A549 (cell line): ENCODE measurements around the gene GFOD2. TPM values are rescaled to one million over a fixed set of nuclear protein-coding genes. Genes with fewer than 3 reads are reported as not detected.

Experiments
- ATAC-seq, 2 experiments: fragments of 200-7000 bp in 1 of 2; fragments of >200 bp in 1 of 2; cut with Nextera tagmentation in 1 of 2; cut with Tn5 transposase in 1 of 2; 3 replicates each; pipeline versions ENCODE4 v1.8.0 to v1.9.1; 2018 to 2020; ENCODE audit warnings: mild to moderate bottlenecking in 1 of 2, moderate library complexity in 1 of 2
- CTCF ChIA-PET: fragments of 300-600 bp; sonication (Branson Sonifier 250); formaldehyde crosslinking; extraction: SDS; loops from one replicate; lab custom pipeline; 2021; ENCODE audit warnings: antibody characterized with exemption, inconsistent platforms; lab: Yijun Ruan, JAX
- POLR2A ChIA-PET: fragments of 350-600 bp; formaldehyde crosslinking; extraction: SDS; loops from one replicate; lab custom pipeline; 2021; ENCODE audit warnings: antibody characterized with exemption, inconsistent platforms; lab: Yijun Ruan, JAX
- DNase-seq, 2 experiments: peaks; one replicate each; pipeline versions ENCODE4 v3.0.0 to v3.0.0-alpha.2; 2011 to 2016; ENCODE audit warnings: low read depth in 1 of 2, low spot score in 1 of 2
- FAIRE-seq: peaks from 2 replicates; lab custom pipeline; 2011; peaks lifted over from hg19 to GRCh38; lab: Jason Lieb, UNC
- H3K27ac ChIP-seq, 2 experiments: fragments of >200 bp; sonication (Bioruptor Twin); formaldehyde crosslinking; 3 replicates each; pipeline ENCODE4 v1.5.1; 2016 to 2017
- H3K4me1 ChIP-seq: fragments of >200 bp; sonication (Bioruptor Twin); formaldehyde crosslinking; 3 replicates; pipeline ENCODE4 v1.6.1; 2016
- H3K4me2 ChIP-seq: fragments of >200 bp; sonication (Bioruptor Twin); formaldehyde crosslinking; 3 replicates; pipeline ENCODE4 v1.6.1; 2016
- H3K4me3 ChIP-seq: fragments of >200 bp; sonication (Bioruptor Twin); formaldehyde crosslinking; 3 replicates; pipeline ENCODE4 v1.5.1; 2016
- H3K9me3 ChIP-seq: fragments of >200 bp; sonication (Bioruptor Twin); formaldehyde crosslinking; 3 replicates; pipeline ENCODE4 v1.6.1; 2016
- BHLHE40 ChIP-seq: IDR thresholded peaks from 2 replicates; pipeline ENCODE4 v1.6.1; 2012; ENCODE audit warnings: low read depth, low read length, inconsistent platforms
- CEBPB ChIP-seq, 2 experiments: fragments of >200 bp in 1 of 2; sonication (Bioruptor Twin) in 1 of 2; formaldehyde crosslinking in 1 of 2; IDR thresholded peaks; 2 replicates each; pipeline ENCODE4 v1.6.1; 2012 to 2016
- CHD4 ChIP-seq: fragments of 200-600 bp; sonication (generic); IDR thresholded peaks from 2 replicates; pipeline ENCODE4 v1.6.1; 2016; ENCODE audit warnings: antibody characterized with exemption, mild to moderate bottlenecking, borderline replicate concordance
- CTCF ChIP-seq: fragments of >200 bp; sonication (Bioruptor Twin); formaldehyde crosslinking; IDR thresholded peaks from 3 replicates; pipeline ENCODE4 v1.5.1; 2016
- E2F6 ChIP-seq: IDR thresholded peaks from 2 replicates; pipeline ENCODE4 v1.6.1; 2012; ENCODE audit warnings: low read depth, borderline replicate concordance
- EHMT2 ChIP-seq: fragments of 200-600 bp; sonication (generic); IDR thresholded peaks from 2 replicates; pipeline ENCODE4 v1.6.1; 2016; ENCODE audit warnings: antibody characterized with exemption, low read depth, mild to moderate bottlenecking, moderate library complexity
- FOSB ChIP-seq: fragments of 250-450 bp; sonication (Bioruptor Pico); IDR thresholded peaks from 2 replicates; pipeline ENCODE4 v1.5.0; 2020; ENCODE audit warnings: mild to moderate bottlenecking, moderate library complexity
- GATA3 ChIP-seq: IDR thresholded peaks from 2 replicates; pipeline ENCODE4 v1.6.1; 2012; ENCODE audit warnings: borderline replicate concordance
- HES2 ChIP-seq: fragments of >200 bp; sonication (Bioruptor Twin); formaldehyde crosslinking; IDR thresholded peaks from 2 replicates; pipeline ENCODE4 v1.6.1; 2016
- HOXA7 ChIP-seq: fragments of 250-450 bp; sonication (Bioruptor Pico); IDR thresholded peaks from 2 replicates; pipeline ENCODE4 v1.5.0; 2020; ENCODE audit warnings: mild to moderate bottlenecking, moderate library complexity
- HOXB13 ChIP-seq: fragments of 250-450 bp; sonication (Bioruptor Pico); IDR thresholded peaks from 2 replicates; pipeline ENCODE4 v1.5.0; 2020; ENCODE audit warnings: low read depth, mild to moderate bottlenecking, moderate library complexity
- JUN ChIP-seq, 2 experiments: fragments of >200 bp; sonication (Bioruptor Twin); formaldehyde crosslinking; IDR thresholded peaks; 2 replicates in 1 of 2; 3 replicates in 1 of 2; pipeline ENCODE4 v1.6.1; 2016 to 2017
- JUNB ChIP-seq: fragments of >200 bp; sonication (Bioruptor Twin); formaldehyde crosslinking; IDR thresholded peaks from 2 replicates; pipeline ENCODE4 v1.6.1; 2016
- MAFK ChIP-seq: fragments of 450-650 bp; IDR thresholded peaks from 2 replicates; pipeline ENCODE4 v1.6.1; 2014; ENCODE audit not compliant: partially characterized antibody
- MAX ChIP-seq: IDR thresholded peaks from 2 replicates; pipeline ENCODE4 v1.6.1; 2012
- MAZ ChIP-seq: fragments of 150-350 bp; IDR thresholded peaks from 2 replicates; pipeline ENCODE4 v1.6.1; 2014; ENCODE audit warnings: antibody characterized with exemption, low read depth, low read length, borderline replicate concordance
- NR3C1 ChIP-seq: fragments of >200 bp; sonication (Bioruptor Twin); formaldehyde crosslinking; IDR thresholded peaks from 3 replicates; pipeline ENCODE4 v1.6.1; 2017
- PBX3 ChIP-seq: IDR thresholded peaks from 2 replicates; pipeline ENCODE4 v1.6.1; 2012
- POLR2AphosphoS2 ChIP-seq: conservative IDR thresholded peaks from 2 replicates; pipeline ENCODE4 v1.6.1; 2012; ENCODE audit warnings: low read length, improper control_type of control experiment, inconsistent platforms
- RAD21 ChIP-seq, 2 experiments: fragments of >200 bp in 1 of 2; sonication (Bioruptor Twin) in 1 of 2; formaldehyde crosslinking in 1 of 2; IDR thresholded peaks in 1 of 2; conservative IDR thresholded peaks in 1 of 2; 2 replicates in 1 of 2; 3 replicates in 1 of 2; pipeline ENCODE4 v1.6.1; 2012 to 2018; ENCODE audit warnings: inconsistent platforms in 1 of 2
- RCOR1 ChIP-seq: fragments of 150-350 bp; IDR thresholded peaks from 2 replicates; pipeline ENCODE4 v1.6.1; 2014; ENCODE audit warnings: antibody characterized with exemption, low read length, low read depth
- RNF2 ChIP-seq: fragments of 200-600 bp; sonication (generic); IDR thresholded peaks from 2 replicates; pipeline ENCODE4 v1.6.1; 2016; ENCODE audit warnings: low read depth, mild to moderate bottlenecking, antibody characterized with exemption, moderate library complexity, borderline replicate concordance
- SREBF2 ChIP-seq: fragments of 450-650 bp; IDR thresholded peaks from 2 replicates; pipeline ENCODE4 v1.6.1; 2014; ENCODE audit warnings: mild to moderate bottlenecking, moderate library complexity
- TP53 ChIP-seq: fragments of 250-450 bp; sonication (Bioruptor Pico); IDR thresholded peaks from 2 replicates; pipeline ENCODE4 v1.5.0; 2021; ENCODE audit warnings: mild to moderate bottlenecking, moderate library complexity
- USF2 ChIP-seq: fragments of 450-650 bp; IDR thresholded peaks from 2 replicates; pipeline ENCODE4 v1.6.1; 2014; ENCODE audit warnings: antibody characterized with exemption
- ZFP36 ChIP-seq: fragments of 450-650 bp; IDR thresholded peaks from 2 replicates; pipeline ENCODE4 v1.6.1; 2014; ENCODE audit warnings: borderline replicate concordance; ENCODE audit not compliant: partially characterized antibody
- ZNF302 ChIP-seq: fragments of 250-450 bp; sonication (Bioruptor Pico); IDR thresholded peaks from 2 replicates; pipeline ENCODE4 v1.9.0; 2021; ENCODE audit warnings: inconsistent platforms, mild to moderate bottlenecking, moderate library complexity
- WGBS: methylation state at CpG from one replicate; pipeline ENCODE4 v1.1.6; 2017; ENCODE audit errors: missing lambda C conversion rate; 5-methylcytosine and 5-hydroxymethylcytosine counted together
- polyA plus RNA-seq, 4 experiments: library from polyadenylated mRNA; depleted of rRNA in 3 of 4; stranded (reverse); fragments of >200 nt; fragmentation: RNase III in 1 of 4; extraction: RNeasy Plus Mini Kit Qiagen cat#74134 plus additional on column Dnase treatment in 1 of 4; gene quantifications; 2 replicates in 3 of 4; 3 replicates in 1 of 4; pipeline ENCODE4 v1.2.3, GENCODE V29; 2011 to 2017

GFOD2 gene
- polyA plus RNA-seq, 2 of the 4 experiments (the other 2 are of a cell fraction): 10.3 to 16.4 TPM

GRCh38 chr16:67720236-67720635 lies 1.1 kb upstream of the GFOD2 start:
- POLR2A ChIA-PET: no interaction called here
- Histone ChIP-seq H3K27ac (peak overlapping the region; percentile 85 to 92), H3K9me3 (no peaks in the 10 kb centered on the region), H3K4me3 (peak overlapping the region; percentile 90), H3K4me1 (peaks cover 15% of the 10 kb centered on the region), H3K4me2 (peak overlapping the region; percentile 98)
- FAIRE-seq (no peak), ATAC-seq (peak in 1 of 2 experiments; percentile 2; a peak in 3 of 6 replicates), DNase-seq (no peak)
- no peak for TF ChIP-seq NR3C1
- TF ChIP-seq ZNF302 (CRISPR knock-in tag): no peak
- TF ChIP-seq CEBPB (IDR thresholded peaks at IDR 0.05): no peak
- TF ChIP-seq MAFK: no peak
- TF ChIP-seq RCOR1: no peak
- no peak for TF ChIP-seq JUN (IDR thresholded peaks at IDR 0.05)
- no peak for TF ChIP-seq PBX3
- TF ChIP-seq TP53 (CRISPR knock-in tag): no peak
- TF ChIP-seq HES2: no peak
- no peak for TF ChIP-seq HOXB13 (CRISPR knock-in tag)
- no peak for TF ChIP-seq CHD4
- TF ChIP-seq RAD21 (conservative IDR thresholded peaks at IDR 0.05 in 1 of 2, IDR thresholded peaks at IDR 0.05 in 1 of 2): no peak
- TF ChIP-seq HOXA7: no peak
- TF ChIP-seq JUNB: no peak
- no peak for TF ChIP-seq BHLHE40
- no peak for TF ChIP-seq E2F6
- no peak for TF ChIP-seq SREBF2
- no peak for TF ChIP-seq FOSB (CRISPR knock-in tag)
- WGBS: 9% methylated on average over 1 of the region's 1 CpG
- CTCF ChIA-PET: interaction anchor here (1.3 to 3.7 kb wide), 4 partner anchors 19 to 199 kb away, joined by 3 to 12 read pairs (median 6); no protein-coding TSS in a partner anchor

- peak overlapping the region; percentile 98 for H3K4me2 ChIP-seq
- peak; percentile 72 for ATAC-seq
- peaks cover 15% of the 10 kb centered on the region for H3K4me1 ChIP-seq
- ChIA-PET CTCF (interaction anchor here (0.5 to 3.7 kb wide), 7 partner anchors 14 to 199 kb away, joined by 3 to 12 read pairs (median 4); no protein-coding TSS in a partner anchor), POLR2A (interaction anchor here (1.0 kb wide), 2 partner anchors 87 to 114 kb away, joined by 4 to 8 read pairs; partner anchors contain the start of genes RANBP10 and TSNAXIP1)
- H3K4me3 ChIP-seq: peak overlapping the region; percentile 90
- DNase-seq: peak; percentile 21 to 58
- no peaks in the 10 kb centered on the region for H3K9me3 ChIP-seq
- 16% methylated on average over 5 of the region's 5 CpGs for WGBS
- TF ChIP-seq MAX (no peak), GATA3 (no peak), USF2 (peak; percentile 62)
- FAIRE-seq: no peak
- H3K27ac ChIP-seq: peak overlapping the region; percentile 85 to 92
Observed at GRCh38 chr16:67719778-67720144, 645 bp upstream of the GFOD2 start.

GRCh38 chr16:67718668-67719047 lies 458 bp downstream of the GFOD2 start:
- DNase-seq (no peak), ATAC-seq (peak in 1 of 2 experiments; percentile 40; a peak in 3 of 6 replicates), FAIRE-seq (no peak)
- peak overlapping the region; percentile 90 for H3K4me3 ChIP-seq
- POLR2A ChIA-PET: interaction anchor here (1.0 kb wide), 2 partner anchors 88 to 115 kb away, joined by 4 to 8 read pairs; partner anchors contain the start of genes RANBP10 and TSNAXIP1
- CTCF ChIA-PET: interaction anchor here (1.0 to 3.7 kb wide), 4 partner anchors 21 to 197 kb away, joined by 5 to 12 read pairs (median 7); no protein-coding TSS in a partner anchor
- H3K9me3 ChIP-seq: no peaks in the 10 kb centered on the region
- peaks cover 15% of the 10 kb centered on the region for H3K4me1 ChIP-seq
- H3K27ac ChIP-seq: peak overlapping the region; percentile 85 to 92
- H3K4me2 ChIP-seq: peak overlapping the region; percentile 95
- under 1% methylated on average over 13 of the region's 14 CpGs for WGBS
- TF ChIP-seq JUN (IDR thresholded peaks at IDR 0.05) (no peak), ZFP36 (no peak), CTCF (no peak), HOXA7 (no peak), TP53 (CRISPR knock-in tag) (no peak), FOSB (CRISPR knock-in tag) (no peak), SREBF2 (no peak), POLR2AphosphoS2 (no peak), MAZ (no peak), CHD4 (no peak), RNF2 (no peak), EHMT2 (no peak)
